ENCODE data around the gene HUWE1.
A peak's percentile ranks its signal among the peaks of the same experiment; 100 is the strongest.
"Not testable (repeated sequence)": the region's sequence is repeated elsewhere in the genome, so short reads cannot be mapped to it uniquely, and the experiment has no call there.

Gene HUWE1, protein sequence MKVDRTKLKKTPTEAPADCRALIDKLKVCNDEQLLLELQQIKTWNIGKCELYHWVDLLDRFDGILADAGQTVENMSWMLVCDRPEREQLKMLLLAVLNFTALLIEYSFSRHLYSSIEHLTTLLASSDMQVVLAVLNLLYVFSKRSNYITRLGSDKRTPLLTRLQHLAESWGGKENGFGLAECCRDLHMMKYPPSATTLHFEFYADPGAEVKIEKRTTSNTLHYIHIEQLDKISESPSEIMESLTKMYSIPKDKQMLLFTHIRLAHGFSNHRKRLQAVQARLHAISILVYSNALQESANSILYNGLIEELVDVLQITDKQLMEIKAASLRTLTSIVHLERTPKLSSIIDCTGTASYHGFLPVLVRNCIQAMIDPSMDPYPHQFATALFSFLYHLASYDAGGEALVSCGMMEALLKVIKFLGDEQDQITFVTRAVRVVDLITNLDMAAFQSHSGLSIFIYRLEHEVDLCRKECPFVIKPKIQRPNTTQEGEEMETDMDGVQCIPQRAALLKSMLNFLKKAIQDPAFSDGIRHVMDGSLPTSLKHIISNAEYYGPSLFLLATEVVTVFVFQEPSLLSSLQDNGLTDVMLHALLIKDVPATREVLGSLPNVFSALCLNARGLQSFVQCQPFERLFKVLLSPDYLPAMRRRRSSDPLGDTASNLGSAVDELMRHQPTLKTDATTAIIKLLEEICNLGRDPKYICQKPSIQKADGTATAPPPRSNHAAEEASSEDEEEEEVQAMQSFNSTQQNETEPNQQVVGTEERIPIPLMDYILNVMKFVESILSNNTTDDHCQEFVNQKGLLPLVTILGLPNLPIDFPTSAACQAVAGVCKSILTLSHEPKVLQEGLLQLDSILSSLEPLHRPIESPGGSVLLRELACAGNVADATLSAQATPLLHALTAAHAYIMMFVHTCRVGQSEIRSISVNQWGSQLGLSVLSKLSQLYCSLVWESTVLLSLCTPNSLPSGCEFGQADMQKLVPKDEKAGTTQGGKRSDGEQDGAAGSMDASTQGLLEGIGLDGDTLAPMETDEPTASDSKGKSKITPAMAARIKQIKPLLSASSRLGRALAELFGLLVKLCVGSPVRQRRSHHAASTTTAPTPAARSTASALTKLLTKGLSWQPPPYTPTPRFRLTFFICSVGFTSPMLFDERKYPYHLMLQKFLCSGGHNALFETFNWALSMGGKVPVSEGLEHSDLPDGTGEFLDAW (N-terminal part only)

DNA sequence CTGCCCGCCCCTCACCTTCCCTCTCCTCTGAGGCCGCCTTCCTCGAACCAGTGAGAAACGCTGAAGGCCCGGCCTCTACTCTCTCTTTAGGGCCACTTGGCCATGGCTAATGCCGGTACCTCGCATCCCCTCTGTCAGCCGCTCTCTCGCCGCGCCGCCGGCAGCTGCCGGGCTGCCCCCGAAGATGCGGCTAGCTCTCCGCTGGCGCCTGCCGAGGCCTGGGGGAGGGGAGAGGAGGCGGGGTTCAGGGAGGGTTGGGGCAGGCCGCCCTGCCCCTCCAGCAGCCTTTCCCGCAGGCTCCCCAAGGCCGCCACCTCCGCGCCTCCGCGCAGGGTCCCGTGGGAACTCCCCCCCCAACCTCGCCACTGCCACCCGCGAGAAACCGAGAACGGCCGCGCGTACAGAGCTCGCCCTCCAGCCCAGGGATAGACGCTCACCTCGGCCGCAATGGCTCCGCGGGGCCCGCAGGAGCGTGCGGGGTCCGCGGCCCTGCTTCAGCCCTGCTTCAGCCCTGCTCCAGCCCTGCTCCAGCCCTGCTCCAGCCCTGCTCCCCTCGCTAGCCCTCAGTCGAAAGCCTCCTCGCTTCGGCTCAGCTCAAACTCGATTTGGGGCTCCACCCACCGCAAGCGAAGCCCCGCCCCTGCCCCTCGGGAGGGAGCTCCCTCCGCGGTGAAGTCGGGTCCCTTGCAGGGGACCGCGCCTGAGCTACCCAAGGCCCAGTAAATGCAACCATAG lies at the start of gene HUWE1:
TSS of gene HUWE1 (minus strand) at position 569 of the 735 bp plus-strand sequence. CDS start 32,612 bp downstream, outside the sequence.
- DNase-seq (ENCODE audit: low read depth): peak; percentile 76

DNA sequence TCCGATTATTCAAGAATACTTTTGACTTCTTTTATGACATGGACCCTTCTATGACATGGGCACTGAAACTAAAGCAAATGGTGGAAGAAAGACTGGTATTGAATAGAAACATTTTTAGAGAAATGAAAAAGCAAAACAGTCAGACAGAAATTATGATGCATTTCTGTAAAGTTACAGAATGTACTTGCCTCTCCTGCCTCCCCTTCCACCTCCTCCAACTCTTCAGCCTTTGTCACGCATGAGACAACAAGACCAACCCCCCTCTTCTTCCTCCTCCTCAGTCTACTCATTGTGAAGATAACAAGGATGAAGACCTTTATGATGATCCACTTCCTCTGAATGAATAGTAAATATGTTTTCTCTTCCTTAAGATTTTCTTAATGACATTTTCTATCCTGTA lies 46.3 kb upstream of the HUWE1 start:
- DNase-seq (ENCODE audit: low read depth): no peak

DNA sequence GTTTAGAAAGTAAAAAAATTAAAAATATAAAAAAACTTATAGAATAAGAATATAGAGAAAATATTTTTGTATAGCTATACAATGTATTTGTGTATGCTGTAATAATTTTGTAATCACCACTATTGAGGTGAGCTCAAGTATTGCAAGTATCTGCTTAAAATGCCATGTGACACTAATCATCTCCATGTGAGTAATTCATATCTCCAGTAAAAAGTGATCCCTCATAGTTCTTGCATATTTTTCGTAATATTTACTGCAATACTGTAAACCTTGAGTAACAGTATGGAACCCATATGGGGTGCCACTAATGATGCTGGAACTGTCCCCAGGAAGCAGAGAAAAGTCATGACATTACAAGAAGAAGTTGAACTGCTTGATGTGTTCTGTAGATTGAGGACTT lies 43.2 kb upstream of the HUWE1 start:
- DNase-seq (ENCODE audit: low read depth): no peak

DNA sequence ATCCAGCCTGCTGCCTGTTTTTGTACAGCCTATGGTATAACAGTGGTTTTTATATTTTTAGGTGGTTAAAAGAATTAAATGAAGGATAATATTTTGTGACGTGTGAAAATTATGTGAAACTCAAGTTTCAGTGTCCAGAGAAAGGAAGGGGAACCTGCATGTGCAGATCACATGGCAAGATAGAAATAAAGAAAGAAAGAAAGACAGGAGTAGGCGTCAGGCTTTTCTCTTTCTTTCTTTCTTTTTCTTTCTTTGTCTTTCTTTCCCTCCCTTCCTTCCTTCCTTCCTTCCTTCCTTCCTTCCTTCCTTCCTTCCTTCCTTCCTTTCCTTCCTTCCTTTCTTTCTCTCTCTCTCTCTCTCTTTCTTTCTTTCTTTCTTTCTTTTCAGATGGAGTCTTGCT lies 42.0 kb upstream of the HUWE1 start:
- DNase-seq (ENCODE audit: low read depth): no peak

DNA sequence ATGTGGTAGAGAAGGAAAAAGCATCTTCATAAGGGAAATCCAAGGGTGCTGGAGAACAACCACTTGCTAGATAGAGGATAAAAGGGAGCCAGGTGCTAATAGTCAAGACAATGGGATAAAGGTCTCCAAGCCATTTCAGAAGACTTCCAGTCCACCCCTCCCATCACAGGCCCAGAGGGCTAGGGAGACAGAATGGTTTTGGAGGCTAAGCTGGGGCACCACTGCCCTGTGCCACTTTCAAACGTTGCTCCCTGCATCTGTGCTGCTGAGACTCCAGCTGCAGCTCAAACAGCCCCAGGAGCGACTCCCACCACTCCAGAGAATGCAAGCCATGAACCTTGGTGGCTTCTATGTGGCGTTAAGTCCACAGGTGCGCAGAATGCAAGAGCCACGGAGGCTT lies 38.4 kb upstream of the HUWE1 start:
- no peak for DNase-seq (ENCODE audit: low read depth)

DNA sequence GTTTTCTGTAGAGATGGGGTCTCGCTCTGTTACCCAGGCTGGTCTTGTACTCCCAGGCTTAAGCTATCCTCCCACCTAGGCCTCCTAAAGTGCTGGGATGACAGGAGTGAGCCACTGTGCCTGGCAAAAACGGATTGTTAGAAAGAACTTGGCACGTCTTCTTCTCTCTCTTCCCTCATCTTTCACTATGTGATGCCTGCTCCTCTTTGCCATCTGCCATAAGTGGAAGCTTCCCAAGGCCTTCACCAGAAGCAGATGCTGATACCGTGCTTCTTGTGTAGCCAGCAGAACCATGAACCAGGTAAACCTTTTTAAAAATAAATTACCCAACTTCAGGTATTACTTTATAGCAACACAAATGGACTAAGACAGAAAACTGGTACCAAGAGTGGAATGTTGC lies 36.9 kb upstream of the HUWE1 start:
- DNase-seq (ENCODE audit: low read depth): no peak

DNA sequence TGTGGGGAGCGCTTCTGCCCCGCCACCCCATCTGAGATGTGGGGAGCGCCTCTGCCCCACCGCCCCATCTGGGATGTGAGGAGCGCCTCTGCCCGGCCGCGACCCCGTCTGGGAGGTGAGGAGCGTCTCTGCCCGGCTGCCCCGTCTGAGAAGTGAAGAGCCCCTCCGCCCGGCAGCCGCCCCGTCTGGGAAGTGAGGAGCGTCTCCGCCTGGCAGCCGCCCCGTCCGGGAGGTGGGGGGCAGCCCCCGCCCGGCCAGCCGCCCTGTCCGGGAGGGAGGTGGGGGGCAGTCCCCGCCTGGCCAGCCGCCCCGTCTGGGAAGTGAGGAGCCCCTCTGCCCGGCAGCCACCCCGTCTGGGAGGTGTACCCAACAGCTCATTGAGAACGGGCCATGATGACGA lies 35.1 kb upstream of the HUWE1 start:
- DNase-seq (ENCODE audit: low read depth): not testable (repeated sequence)

DNA sequence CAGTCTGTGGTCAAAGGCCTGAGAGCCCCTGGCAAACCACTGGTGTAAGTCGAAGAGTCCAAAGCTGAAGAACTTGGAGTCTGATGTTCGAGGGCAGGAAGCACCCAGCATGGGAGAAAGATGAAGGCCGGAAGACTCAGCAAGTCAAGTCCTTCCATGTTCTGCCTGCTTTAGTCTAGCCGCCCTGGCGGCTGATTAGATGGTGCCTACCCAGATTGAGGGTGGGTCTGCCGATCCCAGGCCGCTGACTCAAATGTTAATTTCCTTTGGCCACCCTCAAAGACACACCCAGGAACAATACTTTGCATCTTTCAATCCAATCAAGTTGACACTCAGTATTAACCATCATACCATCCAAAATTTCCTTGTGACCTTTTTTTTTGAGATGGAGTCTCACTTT lies 33.1 kb upstream of the HUWE1 start:
- DNase-seq (ENCODE audit: low read depth): not testable (repeated sequence)

DNA sequence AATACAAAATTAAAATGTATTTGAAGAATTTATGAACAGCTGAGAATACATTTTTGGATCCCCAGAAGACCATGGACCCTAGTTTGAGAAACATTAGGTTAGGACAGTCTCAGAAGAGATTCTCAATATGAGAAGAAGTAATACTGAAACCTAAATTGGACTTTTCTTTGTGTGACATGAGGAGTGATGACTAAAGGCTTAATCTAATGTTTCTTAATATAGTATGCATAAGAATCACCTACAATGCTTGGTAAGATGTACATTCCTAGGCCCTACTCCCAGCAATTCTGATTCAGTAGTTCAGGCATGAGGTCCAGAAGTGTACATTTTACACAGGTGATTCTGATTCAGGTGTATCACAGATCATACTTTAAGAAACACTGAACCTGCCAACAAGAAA lies 31.6 kb upstream of the HUWE1 start:
- no peak for DNase-seq (ENCODE audit: low read depth)

DNA sequence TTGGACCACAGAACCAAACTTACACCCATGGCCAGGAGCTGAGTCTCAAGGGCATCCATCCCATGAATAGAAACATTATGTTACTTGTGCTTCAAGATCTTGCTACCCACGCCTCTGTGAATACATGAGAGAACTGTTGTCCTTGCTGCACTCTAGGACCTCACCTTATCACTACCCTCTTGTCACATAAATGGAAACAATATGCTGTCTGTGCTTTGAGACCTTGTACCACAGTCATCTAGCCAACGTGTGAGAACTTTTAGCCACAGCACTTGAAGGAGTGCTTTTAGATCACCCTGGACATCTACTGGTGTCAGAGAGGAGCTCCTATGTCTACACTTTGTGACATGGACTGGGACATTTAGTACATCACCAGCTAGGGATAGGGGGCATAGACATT lies 30.7 kb upstream of the HUWE1 start:
- DNase-seq (ENCODE audit: low read depth): no peak

DNA sequence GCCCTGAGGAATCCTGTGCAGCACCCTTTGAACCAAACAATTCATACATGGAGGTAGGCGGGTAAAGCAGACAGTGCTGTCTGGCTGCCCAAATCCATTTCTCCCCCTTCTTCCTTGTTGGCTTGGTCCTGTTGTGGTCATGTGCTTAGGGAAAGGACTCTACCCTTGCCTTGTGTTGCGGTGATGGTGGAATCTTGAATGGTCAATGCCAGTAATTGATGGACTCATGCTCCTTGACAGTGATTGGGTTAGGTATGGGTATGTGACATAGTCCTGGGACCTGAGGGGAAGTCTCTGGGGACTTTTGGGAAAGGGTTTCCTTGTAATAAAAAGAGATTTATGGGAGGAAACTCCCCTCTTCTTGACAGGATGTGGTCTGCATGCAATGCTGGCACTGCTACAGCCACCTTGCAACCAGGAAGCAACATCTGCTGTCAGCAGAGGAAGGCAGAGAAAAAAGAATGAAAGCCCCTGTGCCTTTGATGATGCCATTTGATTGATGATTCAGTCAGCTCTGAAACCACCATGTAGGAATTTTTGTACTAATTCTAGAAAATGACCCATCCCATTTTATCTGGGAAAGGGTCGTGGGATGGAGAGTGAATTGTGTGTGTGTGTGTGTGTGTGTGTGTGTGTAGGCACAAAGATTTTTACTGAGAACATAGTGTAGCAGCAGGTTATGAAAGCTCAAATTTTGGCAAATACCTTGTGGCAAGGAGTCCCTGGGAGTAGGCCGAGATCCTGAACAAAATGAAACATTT lies 30.0 kb upstream of the HUWE1 start:
- DNase-seq (ENCODE audit: low read depth): peak; percentile 30

DNA sequence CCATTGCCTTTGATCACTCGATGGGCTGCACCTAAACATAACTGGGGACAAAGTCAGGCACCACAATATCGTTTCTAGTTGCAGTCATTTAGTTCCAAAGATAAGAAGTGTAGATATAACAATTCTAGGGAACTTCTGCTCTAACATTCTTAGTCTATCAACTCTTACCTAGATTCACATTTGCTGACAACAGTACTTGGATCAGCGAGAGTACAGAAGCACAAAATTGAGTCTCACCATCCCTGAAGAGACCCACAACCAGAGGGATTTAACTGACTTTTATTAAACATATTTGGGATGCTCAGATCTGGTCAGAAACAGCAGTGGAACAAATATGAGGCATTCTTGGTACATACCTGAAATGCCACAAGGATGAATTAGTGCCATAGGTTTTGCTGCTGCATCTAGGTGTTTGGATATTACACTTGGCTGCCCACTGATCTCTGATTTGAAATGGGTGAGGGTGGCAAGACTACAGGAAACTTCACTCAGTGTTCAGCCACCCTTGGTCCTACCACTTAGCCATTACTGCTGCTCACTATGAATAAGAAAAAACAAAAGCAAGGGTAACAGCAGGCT lies 28.9 kb upstream of the HUWE1 start:
- no peak for DNase-seq (ENCODE audit: low read depth)

DNA sequence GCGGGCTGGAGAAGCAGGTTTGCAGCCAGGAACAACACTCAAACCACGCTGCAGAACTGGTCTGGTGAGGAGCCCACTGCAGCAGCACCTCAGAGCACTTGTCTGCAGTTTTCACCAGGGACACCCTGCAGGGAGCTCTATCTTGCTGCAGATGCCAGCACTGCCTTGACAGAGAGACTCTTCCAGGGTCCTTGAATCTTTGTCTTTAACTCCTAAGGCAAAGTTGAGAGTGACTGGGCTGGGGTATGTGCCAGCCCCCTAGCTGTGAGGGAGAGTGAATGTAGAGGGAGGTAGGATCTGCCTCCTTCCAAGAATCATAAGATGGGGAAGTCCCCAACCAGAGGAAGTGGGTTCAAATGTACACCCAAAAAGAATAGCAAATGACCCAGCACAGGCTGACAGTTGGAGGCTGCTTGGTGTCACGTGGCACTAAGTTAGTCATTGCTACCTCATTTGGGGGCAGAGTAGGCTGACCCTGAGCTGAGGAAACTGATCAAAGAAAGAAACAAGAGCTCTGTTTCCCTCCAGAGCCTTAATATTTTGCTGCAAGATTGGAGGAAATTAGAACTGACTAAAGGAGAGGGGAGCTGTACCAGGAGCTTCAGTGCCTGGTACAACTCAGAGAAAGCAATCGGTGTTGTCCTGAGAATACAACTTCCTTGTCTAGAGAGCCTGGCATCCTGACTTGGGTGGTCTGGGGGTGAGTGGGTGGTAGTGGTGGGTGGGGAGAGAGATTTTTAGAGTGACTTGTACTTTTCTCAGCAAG lies 28.2 kb upstream of the HUWE1 start:
- peak; percentile 49 for DNase-seq (ENCODE audit: low read depth)

DNA sequence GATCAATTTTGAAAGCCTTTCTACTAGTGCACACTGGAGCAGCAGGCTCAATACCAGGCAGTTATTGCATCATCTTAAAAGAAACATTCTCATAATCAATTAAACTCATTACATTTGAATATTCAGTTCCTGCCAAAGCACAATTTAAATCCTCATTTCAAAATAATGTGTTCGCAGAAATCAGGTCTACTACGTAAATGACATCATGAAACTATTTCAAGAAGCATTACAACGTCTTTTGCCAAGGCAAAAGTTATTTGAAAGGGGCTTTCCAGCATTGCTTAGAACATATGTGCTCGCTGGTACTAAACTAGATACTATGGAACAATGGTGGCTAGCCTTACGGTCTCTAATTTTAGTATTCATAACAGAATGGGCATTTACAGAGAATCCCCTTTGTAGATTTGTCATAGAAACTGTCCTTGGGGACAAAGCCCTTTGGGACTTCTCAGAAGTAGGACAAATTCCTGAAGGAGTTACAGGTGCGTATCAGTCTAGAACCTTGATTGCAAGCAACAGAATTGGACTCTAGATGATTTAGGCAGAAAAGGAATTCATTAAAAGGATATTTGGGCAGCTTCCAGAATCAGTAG lies 27.6 kb upstream of the HUWE1 start:
- DNase-seq (ENCODE audit: low read depth): no peak

DNA sequence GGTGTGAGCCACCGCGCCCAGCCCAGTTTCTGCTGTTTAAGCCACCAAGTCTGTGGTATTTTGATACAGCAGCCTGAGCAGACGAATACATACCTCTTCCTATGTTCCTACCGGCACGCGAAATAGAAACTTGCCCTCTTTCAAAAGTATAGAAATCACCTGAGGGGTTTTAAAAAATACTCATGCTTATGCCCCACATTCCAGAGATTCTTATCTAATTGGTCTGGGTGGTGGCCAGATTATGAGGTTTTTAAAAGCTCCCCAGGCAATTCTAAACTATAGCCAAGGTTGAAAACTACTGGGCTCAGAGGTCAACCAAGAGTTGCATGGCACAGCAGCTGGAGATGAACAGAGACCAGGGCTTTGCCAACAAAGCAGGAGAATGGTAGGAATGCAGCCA lies 24.9 kb upstream of the HUWE1 start:
- DNase-seq (ENCODE audit: low read depth): no peak

DNA sequence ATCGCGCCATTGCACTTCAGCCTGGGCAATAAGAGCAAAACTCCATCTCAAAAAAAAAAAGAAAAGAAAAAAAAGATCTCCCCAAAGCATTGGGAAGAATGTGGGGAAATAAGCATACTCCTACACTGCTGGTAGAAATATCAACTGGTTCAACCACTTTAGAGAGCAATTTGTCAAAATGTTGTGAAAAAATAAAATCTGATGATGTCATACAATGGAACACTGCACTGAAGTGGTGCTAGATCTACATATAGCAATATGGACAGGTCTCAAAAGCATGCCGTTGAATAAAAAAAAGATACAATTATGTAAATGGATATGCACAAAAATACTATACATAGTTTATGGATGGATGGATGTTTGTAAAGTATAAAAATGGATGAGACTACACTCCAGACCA lies 18.3 kb upstream of the HUWE1 start:
- no peak for DNase-seq (ENCODE audit: low read depth)

DNA sequence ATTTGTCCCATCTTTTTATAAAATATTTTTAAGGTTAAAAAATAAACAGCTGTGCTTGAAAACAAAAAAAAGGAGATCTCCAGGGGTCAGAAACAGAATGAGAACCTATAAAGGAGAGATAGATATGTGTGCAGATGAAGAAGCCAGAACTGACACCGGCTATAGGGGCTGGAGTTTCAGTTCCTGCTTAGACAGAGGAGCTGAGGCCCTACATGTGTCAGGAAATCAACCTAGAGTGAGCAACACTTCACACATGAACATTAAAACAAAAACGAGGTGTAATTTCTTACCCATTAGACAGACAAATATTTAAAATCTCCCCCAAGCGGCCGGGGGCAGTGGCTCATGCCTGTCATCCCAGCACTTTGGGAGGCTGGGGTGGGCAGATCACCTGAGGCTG lies 17.8 kb upstream of the HUWE1 start:
- no peak for DNase-seq (ENCODE audit: low read depth)

DNA sequence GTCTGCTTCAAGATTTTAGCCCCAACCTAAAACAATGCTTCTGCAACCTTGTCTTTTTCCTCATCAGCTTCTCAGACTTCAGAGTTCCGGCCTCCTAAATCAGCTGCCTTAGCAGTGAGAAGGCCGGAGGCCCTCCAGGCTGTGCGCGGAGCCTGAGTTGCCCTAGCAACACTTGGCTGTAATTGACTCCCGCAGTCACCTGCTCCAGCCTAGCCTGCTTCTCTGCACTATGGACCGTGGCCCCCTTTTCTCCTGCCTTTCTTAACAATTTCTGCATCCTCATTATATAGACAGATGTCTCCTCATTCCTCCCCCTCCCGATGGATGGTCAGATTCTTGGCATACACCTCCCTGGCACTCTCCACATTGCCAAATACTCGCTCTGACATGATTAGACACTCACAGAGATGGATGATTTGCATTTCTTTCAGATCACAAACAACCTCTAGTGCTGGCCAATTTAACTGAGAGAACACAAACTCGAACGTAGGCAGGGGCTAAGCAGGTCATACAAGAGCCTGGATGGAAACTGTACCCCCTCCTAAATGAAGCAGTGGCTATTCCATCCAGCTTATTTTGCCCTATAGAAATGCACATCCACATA lies 9.5 kb upstream of the HUWE1 start:
- DNase-seq (ENCODE audit: low read depth): no peak

DNA sequence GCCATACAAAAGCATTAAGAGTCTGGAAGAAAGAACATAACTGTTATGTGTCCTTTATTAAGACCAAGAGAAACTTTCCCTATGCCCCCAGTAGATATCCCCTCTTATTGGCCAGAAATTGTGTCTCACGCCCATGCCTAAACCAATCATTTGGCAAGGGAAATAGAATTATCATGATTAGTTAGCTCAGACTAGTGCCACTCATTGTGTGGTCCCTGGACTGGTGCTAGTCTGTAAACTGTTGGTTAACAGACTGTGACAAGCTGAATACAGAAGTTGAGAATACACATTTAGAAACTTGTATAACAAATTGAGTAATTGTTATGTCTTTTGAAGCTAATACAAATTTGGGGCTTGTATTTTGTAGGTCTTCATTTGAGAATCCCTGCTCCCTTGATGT lies 8.1 kb upstream of the HUWE1 start:
- DNase-seq (ENCODE audit: low read depth): no peak
